Inferior parietal cortex (tissue), 1 donor: ENCODE measurements around the gene LCN12.

ENCODE experiments used
- DNase-seq: peaks from one replicate; pipeline ENCODE4 v3.0.0-alpha.2; 2016; ENCODE audit errors: extremely low spot score

LCN12 gene

DNA sequence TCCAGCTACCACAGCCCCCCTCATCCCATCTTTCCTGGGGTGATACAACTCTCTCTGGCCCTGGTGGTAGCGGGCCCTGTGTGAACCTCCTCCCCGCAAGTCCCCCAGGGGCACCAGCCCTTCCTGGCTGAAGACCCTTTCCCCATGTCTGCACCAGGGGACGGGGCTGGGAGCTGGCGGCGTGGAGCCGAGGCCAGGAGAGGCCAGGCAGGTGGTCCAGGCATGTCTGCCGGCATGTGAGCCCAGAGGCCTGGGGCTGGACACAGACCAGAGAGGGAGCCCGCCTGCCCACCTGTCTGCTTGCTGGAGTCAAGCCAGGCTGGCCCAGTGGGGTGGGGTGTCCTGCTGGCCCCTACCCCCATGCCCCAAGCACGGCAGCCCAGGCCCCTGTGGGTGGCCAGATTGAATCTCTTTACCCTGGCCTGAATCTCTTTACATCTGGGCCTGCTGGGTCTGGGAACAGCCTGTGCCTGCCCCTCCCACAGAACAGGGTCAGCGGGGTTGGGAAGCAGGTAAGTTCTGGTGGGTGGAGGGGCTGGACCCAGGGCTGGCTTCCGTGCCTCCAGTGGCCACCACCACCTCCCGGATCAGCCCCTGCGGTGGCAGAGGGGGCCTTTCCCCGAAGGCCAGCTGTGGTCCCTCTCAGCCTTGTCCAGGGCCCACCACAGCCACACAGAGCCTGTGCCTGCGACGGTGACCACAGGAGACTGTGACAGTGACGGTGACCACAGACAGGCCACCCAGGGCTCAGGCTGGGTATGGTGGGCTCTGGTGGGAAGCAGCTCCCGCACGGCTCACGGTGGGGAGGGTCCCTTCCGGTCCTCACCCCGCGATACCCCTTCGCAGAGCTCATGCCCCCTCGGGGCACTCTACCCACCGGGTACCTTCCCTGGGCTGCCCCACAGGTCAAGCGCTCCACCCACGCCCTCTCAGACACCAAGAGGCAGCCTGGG lies 7.1 kb downstream of the LCN12 start:
- no peak for DNase-seq

DNA sequence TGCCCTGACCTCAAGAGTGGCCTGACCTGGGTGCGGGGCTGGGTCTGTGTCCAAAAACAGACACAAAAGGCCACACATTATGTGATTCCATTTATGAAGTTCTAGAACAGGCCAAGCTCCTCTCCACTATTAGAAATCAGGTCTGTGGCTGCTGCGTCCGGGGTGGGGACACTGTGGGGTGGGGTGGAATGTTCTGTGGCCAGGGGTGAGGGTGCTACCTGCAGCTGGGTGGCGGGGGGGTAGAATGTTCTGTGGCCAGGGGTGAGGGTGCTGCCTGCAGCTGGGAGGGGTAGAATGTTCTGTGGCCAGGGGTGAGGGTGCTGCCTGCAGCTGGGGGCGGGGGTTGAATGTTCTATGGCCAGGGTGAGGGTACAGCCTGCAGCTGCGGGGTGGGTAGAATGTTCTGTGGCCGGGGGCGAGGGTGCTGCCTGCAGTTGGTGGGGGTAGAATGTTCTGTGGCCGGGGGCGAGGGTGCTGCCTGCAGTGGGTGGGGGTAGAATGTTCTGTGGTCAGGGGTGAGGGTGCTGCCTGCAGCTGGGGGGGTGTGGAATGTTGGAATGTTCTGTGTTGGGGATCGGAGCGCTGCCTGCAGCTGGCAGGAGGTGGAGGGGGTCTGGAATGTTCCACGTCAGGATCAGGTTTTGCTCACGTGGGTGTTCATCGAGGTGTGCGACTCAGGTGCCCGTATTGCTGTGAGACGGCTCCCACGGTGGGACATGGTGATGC lies 8.3 kb downstream of the LCN12 start:
- DNase-seq = no peak

DNA sequence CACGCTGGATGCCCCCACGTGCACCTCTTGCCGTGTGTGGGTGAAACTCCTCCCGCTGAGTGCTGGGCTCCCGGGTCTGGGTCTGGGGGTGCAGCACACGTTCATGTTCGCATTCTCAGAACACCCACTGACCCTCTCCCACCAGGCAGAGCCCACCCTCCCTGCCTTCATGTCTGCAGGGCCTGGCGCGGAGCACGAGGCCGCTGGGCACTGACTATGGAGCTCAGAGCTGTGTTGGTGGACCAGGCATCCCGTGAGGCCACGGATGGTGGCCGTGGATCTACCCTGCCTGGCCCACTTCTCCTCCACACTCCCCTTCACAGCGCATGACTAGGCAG lies 8.8 kb downstream of the LCN12 start:
- DNase-seq = no peak

DNA sequence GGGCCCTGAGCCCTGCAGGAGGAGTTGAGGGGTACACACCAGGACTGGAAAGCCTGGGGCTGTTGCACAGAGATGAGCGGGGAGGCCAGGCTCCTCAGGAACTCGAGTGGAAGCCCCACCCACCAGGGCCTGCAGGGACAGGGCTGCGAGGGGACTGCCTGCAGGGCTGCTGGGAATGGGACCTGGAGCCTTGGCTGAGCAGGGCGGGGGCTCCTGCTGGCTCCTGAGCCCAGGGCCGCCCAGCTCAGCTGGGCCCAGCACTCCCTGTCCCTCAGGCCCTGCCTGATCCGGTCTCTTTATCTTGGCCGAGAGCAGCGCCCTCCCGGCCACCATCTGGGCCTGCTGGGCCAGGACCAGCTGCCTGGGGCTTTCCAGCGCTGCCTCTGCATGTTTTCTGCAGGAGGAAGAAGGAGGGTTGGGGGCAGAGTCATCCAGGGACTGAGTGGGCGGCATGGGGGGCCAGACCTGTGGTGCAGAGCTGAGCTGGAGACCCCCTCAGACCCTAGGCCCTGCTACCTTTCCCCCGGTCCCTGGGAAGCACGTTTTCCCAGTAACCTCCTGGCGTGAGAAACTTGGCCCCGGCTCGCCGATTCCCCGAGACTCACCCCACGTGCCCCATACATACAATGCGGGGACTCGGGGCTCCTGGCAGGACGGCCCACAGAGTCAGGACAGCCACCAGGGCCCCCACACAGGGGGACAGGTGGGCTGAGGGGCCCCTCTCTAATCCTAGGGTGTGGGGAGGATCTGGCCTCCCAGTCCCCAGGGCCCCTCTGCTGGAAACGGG lies 9.4 kb downstream of the LCN12 start:
- no peak for DNase-seq

DNA sequence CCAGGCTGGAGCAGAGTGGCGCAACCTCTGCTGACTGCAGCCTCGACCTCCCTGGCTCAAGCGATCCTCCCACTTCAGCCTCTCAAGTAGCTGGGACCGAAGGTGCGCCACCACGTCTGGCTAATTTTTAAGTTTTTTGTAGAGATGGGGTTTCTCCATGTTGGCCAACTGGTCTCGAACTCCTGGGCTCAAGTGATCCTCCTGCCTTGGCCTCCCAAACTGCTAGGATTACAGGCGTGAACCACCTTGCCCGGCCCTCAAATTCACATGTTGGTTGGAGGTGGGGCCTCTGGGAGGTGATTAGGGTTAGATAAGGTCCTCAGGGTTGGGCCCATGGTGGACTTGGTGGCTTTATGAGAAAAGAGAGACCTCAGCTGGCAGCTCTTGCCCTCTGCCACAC lies 10.1 kb downstream of the LCN12 start:
- no peak for DNase-seq

DNA sequence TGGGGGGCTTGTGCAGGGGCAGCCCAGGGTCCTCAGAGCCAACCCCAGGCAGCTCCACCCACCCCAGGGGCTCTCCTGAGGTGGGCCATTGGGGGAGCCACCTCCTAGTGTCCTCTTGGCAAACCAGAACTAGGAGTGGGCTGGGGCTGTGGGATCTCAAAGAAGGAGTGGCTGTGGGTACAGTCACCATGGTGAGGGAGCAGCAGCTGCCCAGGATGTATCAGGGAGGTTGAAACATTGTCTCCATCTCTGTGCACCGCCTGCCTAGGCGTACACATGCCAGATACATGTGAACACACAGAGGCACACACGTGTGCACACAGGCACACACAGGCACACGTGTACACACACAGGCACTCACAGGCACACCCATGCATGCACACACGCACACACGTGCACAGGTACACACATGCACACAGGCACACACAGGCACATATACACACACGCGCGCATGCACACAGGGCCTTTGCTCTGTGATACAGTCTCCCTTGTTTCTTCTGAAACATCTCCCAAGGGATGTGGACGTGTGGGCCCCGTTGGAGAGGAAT lies 10.7 kb downstream of the LCN12 start:
- no peak for DNase-seq

DNA sequence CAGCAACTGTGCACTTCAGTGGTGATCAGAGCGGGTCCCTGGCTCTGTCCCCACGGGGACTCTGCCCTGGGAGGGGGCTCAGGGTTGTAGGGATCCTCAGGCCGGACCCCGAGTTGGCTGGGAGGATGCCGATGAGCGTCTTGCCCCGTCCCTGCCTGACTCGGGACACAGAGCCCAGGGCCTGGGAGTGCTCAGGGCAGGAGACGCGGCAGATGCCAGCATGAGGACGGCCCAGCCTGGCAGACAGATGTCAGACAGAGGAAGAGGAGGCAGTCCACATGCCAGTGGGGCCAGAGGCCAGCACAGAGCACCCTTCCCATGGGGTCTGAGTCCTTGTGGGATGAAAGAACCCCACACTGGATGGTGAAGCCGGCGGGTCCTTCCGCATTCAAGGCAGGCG lies 11.3 kb downstream of the LCN12 start:
- DNase-seq = no peak

DNA sequence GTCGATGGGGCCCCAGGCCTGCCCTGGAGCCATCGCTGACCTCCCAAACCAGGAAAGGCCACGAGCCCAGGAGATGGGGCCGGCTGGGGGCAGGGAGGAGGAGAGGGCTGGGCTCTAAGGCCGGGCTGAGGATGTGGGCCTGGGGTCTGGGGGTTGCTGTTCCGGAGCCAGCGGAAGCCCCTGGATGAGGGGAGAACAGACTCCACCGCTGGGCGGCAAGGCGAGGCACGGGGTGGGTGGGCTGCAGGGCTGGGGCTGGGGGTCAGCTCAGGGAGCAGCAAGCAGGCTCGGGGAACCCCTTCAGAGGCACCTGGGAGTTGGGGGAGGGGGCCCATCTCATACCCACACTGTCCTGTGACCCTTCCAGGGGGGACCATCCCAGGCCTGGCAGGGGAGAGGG lies 11.7 kb downstream of the LCN12 start:
- DNase-seq = no peak

DNA sequence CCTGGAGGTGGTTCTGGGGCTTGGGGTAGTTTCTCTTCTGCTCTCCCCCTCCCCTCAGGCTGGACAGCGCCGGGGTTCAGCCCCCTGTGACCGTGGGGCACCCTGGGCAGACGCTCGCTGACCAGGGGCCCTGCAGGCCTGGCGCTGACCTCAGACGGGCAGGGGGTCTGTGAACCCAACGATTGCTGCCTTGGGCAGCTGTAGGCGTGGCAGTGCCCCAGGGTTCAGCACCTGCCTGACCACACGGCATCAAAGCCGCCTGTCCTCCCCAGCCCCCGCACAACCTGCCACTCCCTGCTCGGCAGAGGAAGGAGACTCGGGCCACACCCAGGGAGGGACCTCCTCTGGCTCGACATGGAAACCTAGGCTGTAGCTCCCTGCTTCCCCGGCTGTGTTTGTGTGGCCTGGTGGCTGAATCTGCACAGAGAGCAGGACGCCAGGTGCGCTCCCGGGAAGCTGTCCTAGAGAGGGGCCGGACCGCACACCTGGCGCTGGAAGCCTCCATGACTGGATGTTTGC lies 12.2 kb downstream of the LCN12 start:
- no peak for DNase-seq

DNA sequence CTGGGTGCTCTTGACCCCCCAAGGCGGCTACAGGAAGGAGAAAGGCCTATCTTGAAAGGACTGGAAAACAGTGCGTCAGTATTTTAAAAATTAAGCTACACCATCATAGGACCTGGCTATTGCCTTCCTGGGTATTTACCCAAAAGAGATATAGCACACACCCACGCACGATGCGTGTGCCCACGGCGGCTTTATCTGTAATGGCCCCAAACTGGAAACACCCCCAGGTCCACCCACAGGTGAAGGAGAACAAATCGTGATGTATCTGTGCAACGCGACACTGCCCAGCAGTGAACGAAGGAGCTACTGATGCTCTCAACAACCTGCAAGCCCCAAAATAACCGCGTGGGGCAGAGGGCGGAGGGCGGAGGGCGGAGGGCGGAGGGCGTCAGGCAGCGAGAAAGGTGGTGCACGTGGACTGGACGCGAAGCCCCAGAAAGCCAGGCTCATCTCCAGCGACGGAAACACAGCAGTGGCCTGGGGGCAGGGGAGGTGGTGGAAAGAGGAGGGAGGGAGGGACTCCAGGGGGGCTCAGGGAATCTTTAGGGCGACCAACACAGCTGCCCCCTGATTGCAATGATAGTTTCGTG lies 12.9 kb downstream of the LCN12 start:
- no peak for DNase-seq

DNA sequence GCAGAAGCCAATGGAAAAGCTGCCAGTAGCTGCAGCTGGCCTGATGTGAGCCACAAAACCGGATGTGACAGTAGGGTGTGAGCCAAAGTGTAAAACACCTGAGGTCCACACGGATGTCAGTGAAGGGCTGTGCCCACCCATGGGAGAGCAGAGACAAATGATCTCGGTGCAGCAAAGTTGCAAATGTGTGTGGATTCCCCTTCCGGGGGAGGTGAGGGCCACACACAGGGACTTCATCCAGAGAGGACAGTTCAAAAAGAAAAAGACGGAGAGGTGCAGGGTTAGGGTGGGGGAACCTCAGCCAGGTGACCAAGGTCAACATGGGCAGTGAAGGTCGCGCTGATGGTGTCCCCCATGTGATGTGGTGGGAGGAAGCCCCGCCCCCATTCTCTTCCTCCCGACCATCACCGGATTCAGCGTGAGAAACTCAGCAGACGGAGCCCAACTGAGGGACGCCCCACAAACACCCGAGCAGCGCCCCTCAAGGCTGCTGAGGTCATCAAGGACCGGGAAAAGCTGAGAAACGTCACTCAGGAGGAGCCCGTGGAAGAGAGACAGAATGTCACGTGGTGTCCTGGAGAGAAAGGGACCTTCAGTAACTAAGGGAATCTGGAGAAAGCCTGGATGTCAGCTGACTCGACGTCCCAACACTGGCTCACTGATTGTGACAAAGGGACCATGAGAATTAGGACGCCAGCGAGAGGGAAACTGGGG lies 13.9 kb downstream of the LCN12 start:
- no peak for DNase-seq

DNA sequence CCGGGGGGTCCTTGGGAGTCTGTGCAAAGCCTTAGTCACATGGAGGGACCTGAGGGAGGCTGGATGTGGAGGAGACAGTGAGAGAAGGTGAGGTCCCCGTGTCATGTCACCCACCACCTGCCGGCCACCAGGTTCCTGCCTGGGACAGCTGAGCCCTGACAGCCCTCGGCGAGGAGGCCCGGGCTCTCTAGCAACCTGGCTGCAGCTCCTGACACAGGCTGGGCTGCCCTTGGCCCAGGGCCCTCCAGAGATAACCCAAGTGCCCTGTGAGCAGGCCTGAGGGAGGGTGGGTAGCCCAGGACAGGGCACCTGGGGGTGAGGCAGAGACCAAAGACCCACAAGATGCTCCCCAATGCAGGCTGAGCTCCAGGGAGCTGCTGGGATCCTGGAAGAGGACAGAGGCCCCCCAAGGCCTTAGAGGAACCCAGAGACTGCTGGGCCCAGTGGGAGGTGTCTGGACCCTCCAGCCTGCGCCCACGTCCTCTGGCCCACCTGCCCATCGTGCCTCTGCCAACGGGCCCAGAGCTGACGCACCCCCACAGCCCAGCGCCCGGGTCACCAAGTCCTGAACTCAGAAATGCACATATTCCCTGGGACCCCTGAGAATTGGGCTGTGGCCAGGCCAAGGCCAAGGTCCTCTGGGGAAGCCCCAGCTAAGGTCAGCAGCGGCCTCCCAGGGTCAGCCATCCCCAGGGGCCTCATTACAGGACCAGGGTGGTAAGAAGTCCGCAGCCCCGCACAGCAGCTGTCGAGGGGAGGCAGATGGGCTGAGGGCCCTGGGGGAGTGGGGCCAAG lies 16.5 kb downstream of the LCN12 start:
- no peak for DNase-seq

DNA sequence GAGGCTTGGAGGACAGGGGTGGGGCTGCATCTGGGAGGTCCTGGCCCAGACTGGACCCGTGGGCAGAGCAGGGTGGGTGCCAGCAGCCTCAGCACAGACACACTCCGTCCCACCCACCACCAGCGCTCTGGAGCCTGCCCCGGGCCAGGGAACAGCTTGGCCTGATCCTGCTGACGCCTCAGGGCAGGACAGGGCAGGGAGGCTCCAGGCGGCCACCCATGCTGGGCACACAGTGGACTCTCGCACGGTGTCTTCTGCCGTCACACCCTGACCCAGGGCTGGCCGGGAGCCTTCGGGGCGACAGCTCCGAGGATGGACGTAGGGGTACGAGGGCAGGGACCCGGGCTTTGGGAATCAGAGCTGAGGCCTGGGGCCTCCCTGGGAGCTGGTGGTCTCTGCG lies 17.1 kb downstream of the LCN12 start:
- DNase-seq = no peak

DNA sequence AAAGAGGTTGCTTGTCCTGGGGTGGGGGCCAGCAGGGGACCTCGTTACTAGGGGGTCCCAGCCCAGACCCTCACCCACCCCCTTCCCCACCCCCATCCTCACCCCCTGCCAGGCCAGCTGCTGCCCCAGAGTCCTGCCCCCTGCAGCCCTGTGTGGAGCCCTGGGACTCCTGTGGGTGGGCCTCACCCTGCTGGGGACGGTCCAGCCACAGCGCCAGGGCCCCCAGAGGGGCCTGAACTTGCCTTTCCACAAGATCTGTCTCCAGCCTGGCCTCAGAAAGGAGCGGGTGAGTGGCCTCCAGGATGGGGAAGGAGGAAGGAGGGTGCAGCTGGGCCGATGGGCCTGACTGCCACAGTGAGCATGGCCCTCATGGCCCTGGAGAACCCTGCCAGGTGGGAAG lies 17.7 kb downstream of the LCN12 start:
- DNase-seq = no peak

DNA sequence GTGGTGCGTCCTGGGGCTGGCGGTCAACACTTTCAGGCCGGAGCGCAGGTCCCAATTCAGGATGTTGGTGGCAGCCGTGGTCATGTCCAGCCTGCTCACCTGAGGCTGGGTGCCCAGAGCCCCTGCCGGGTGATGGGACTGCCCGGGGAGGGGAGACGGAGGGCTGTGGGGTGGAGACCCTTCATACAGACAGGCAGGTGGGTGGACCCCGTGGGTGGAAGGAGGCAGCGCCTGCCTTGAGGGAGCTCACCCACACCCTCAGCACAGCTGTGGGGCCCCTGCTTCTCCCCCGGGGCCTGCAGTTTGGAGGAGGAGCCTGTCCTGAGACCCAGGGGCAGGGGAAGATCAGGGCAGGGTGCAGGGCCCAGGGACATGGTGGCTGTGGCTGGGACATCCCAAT lies 18.3 kb downstream of the LCN12 start:
- DNase-seq = no peak

DNA sequence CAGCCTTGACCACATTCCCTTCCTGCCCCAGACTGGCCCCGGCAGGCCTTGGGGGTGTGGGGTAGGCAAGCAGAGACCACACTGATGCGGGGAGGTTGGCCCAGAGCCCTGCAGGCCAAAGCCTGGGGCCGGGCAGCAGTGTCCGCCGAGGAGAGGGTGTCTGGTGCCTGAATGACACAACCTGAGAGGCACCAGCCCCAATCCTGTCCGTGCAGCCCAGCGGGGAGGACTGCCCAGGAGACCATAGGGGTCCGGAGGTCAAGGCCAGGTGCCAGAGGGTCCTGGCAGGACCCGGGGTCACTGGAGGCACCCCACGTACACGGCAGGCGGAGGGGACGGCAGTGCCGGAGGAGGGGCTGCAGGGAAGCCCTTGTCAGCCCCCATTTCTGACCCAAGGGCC lies 19.7 kb downstream of the LCN12 start:
- DNase-seq = no peak

DNA sequence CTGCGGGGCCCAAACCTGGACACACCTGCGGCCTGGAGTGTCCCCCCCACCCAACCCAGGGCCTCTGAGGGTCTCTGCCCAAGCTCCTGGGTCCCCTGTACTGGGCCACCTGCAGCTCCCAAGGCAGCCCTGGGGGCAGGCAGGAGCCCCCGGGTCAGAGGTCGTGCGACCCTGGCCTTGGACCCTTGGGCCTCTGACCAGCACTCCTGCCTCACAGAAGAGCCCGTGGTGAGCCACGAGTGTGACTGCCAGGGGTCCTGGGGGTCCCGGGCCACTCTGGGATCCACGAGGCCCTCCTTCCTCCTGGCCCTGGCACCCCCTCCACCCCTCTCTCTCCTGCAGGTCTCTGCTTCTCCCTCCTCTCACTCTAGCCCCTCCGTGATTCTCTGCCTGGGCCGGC lies 20.3 kb downstream of the LCN12 start:
- no peak for DNase-seq

DNA sequence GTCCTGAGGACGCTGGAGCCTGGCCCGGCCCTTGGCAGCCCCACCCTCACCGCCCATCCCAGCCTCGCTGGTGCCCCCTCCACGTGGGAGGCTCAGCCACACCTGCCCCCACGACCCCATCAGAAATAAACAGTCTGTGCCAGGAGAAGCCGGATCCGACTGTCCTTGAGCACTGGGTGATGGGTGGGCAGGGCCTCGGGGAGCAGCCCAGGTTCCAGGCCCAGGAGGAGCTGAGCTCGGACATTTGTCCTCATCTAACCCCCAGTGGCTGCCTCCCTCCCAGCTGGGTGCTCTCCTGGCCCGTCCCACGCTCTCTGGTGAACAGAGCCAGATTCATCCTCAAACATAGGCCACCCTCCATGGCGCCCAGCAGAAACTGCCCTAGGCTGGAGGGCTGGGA lies 20.7 kb downstream of the LCN12 start:
- DNase-seq = no peak

DNA sequence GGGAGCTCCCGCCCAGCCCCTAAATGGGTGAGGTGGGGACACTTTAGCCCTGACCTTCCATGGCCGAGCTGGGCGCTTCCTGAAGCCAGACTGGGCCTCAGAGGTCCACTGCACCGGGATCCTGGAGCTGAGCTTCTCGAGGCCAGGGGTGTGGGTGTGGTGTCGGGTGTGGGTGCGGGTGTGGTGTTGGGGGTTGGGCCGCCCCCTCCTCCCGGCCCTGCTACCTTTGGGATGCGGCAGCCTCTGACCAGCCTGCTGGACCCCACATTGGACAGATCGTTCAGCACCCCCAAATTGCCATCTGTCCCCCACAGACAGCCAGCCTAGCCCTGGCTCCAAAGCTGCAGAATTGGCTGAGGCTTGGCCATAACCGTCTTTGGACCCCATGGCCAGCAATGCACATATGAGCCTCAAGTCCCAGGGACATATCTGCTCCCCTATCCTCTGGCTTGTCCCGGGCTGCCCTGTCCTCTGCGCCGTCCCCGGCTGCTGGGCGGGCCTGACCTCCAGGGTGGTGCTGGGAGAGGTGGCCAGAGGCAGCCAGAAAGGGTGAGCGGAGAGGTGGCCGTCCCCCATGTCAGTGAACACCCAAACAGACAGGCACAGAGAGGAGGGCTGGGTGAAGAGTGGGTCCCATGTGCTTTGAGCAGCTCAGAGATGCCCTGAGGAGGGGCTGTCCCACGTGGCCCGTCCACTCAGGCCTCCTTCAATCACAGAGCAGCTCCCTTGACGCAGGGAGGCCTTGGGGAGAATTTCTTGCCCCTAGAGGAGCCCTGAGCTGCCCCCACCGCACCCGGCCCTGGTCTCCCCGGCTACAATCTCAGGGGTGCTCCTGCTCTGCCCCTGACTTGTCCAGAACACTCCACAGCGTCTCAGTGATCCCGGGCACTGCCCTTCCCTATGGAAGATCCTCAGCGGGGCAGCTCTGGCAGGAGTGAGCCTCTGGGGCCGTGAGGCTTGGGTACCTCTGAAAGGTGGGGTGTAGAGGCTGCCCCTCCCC lies 21.8 kb downstream of the LCN12 start:
- no peak for DNase-seq
